H1 (cell line): ENCODE measurements around the gene CCDC28B. TPM values are rescaled to one million over a fixed set of nuclear protein-coding genes. Genes with fewer than 3 reads are reported as not detected.

Experiments
- CTCF ChIA-PET: fragments of 300-600 bp; sonication (Branson Sonifier 250); formaldehyde crosslinking; loops from one replicate; lab custom pipeline; 2021; ENCODE audit not compliant: partially characterized antibody; lab: Charles Lee
- POLR2A ChIA-PET: fragments of 300-600 bp; sonication (Branson Sonifier 250); formaldehyde crosslinking; loops from one replicate; lab custom pipeline; 2021; ENCODE audit warnings: inconsistent platforms; ENCODE audit not compliant: partially characterized antibody; lab: Charles Lee
- DNase-seq, 2 experiments: peaks; one replicate each; pipeline versions ENCODE4 v3.0.0 to v3.0.0-alpha.2; 2010 to 2022; ENCODE audit warnings: low spot score in 2 of 2, low read depth in 1 of 2, mixed read lengths in 1 of 2
- FAIRE-seq: peaks from 2 replicates; lab custom pipeline; 2011; peaks lifted over from hg19 to GRCh38; lab: Jason Lieb, UNC
- H2AFZ ChIP-seq: 2 replicates; pipeline ENCODE4 v1.8.1; 2012; ENCODE audit warnings: low read length, inconsistent platforms
- H2AK5ac ChIP-seq: 2 replicates; pipeline ENCODE4 v1.6.1; 2013; ENCODE audit warnings: low read depth, low read length
- H2BK120ac ChIP-seq: replicated peaks from 2 replicates; pipeline ENCODE3; 2013; ENCODE audit warnings: low read depth, low read length, inconsistent platforms
- H2BK12ac ChIP-seq: 2 replicates; pipeline ENCODE4 v1.6.1; 2013; ENCODE audit warnings: low read depth, low read length
- H2BK15ac ChIP-seq: 2 replicates; pipeline ENCODE4 v1.6.1; 2013; ENCODE audit warnings: low read length
- H2BK20ac ChIP-seq: 2 replicates; pipeline ENCODE4 v1.6.1; 2013; ENCODE audit warnings: low read length
- H2BK5ac ChIP-seq: 2 replicates; pipeline ENCODE4 v1.6.1; 2013; ENCODE audit warnings: low read depth, low read length
- H3K14ac ChIP-seq: 2 replicates; pipeline ENCODE4 v1.6.1; 2013; ENCODE audit warnings: inconsistent platforms; ENCODE audit not compliant: insufficient read length
- H3K18ac ChIP-seq: 2 replicates; pipeline ENCODE4 v1.6.1; 2013; ENCODE audit warnings: low read length; ENCODE audit errors: extremely low read depth
- H3K23ac ChIP-seq: 2 replicates; pipeline ENCODE4 v1.6.1; 2013; ENCODE audit warnings: inconsistent platforms; ENCODE audit not compliant: insufficient read length
- H3K23me2 ChIP-seq: 2 replicates; pipeline ENCODE4 v1.6.1; 2013; ENCODE audit warnings: low read depth, low read length
- H3K27ac ChIP-seq: 2 replicates; pipeline ENCODE4 v1.6.1; 2011; ENCODE audit warnings: low read depth, low read length, inconsistent platforms
- H3K27me3 ChIP-seq, 4 experiments: replicated peaks in 1 of 4; 1 replicate in 1 of 4; 2 replicates in 3 of 4; pipeline versions ENCODE4 v1.6.1 to v1.8.1; 2011 to 2013; ENCODE audit warnings: low read length in 3 of 4, mild to moderate bottlenecking in 3 of 4, inconsistent platforms in 2 of 4, mixed read lengths in 2 of 4, moderate library complexity in 1 of 4; ENCODE audit not compliant: control insufficient read depth in 3 of 4, insufficient read depth in 3 of 4; ENCODE audit errors: extremely low read depth in 1 of 4
- H3K36me3 ChIP-seq, 4 experiments: 2 replicates each; pipeline versions ENCODE4 v1.6.1 to v1.8.1; 2011 to 2013; ENCODE audit warnings: mild to moderate bottlenecking in 4 of 4, low read length in 3 of 4, moderate library complexity in 2 of 4, control low read depth in 1 of 4, inconsistent platforms in 1 of 4; ENCODE audit not compliant: insufficient read depth in 4 of 4, control insufficient read depth in 2 of 4
- H3K4ac ChIP-seq: replicated peaks from 2 replicates; pipeline ENCODE3; 2013; ENCODE audit warnings: low read length, low read depth, mixed read lengths, inconsistent platforms; ENCODE audit not compliant: insufficient read length
- H3K4me1 ChIP-seq, 4 experiments: replicated peaks in 1 of 4; 1 replicate in 1 of 4; 2 replicates in 3 of 4; pipeline versions ENCODE4 v1.6.1 to v1.8.1; 2011 to 2013; ENCODE audit warnings: low read length in 3 of 4, inconsistent platforms in 2 of 4, mixed read lengths in 1 of 4; ENCODE audit not compliant: insufficient read depth in 4 of 4, control insufficient read depth in 3 of 4
- H3K4me2 ChIP-seq, 2 experiments: 2 replicates each; pipeline versions ENCODE4 v1.6.1 to v1.8.1; 2011 to 2013; ENCODE audit warnings: low read depth in 2 of 2, low read length in 2 of 2, control low read depth in 1 of 2, inconsistent platforms in 1 of 2, mild to moderate bottlenecking in 1 of 2; ENCODE audit not compliant: insufficient read depth in 1 of 2
- H3K4me3 ChIP-seq, 4 experiments: fragments of 200-600, 300-600 bp in 1 of 4; sonication (generic), shearing (Covaris generic), sonication (Bioruptor Twin) in 1 of 4; 2 replicates each; pipeline versions ENCODE4 v1.5.1 to v1.8.1; 2011 to 2016; ENCODE audit warnings: low read length in 4 of 4, low read depth in 3 of 4, control low read depth in 2 of 4, inconsistent platforms in 2 of 4, mild to moderate bottlenecking in 2 of 4, mixed read lengths in 1 of 4, moderate library complexity in 1 of 4; ENCODE audit not compliant: insufficient read depth in 2 of 4; ENCODE audit errors: extremely low read depth in 1 of 4
- H3K56ac ChIP-seq: replicated peaks from 2 replicates; pipeline ENCODE3; 2013; ENCODE audit warnings: low read depth, mild to moderate bottlenecking, mixed read lengths, low read length, inconsistent platforms; ENCODE audit not compliant: insufficient read length
- H3K79me1 ChIP-seq: 2 replicates; pipeline ENCODE4 v1.6.1; 2013; ENCODE audit warnings: low read depth, low read length, control low read depth
- H3K79me2 ChIP-seq, 2 experiments: 2 replicates each; pipeline versions ENCODE4 v1.6.1 to v1.8.1; 2012 to 2013; ENCODE audit warnings: low read length in 2 of 2, mild to moderate bottlenecking in 2 of 2, inconsistent platforms in 1 of 2; ENCODE audit not compliant: insufficient read depth in 2 of 2, control insufficient read depth in 1 of 2
- H3K9ac ChIP-seq, 4 experiments: replicated peaks in 1 of 4; 1 replicate in 1 of 4; 2 replicates in 3 of 4; pipeline versions ENCODE4 v1.6.1 to v1.8.1; 2011 to 2013; ENCODE audit warnings: low read depth in 3 of 4, low read length in 3 of 4, control low read depth in 2 of 4, mild to moderate bottlenecking in 2 of 4, moderate library complexity in 2 of 4, inconsistent platforms in 1 of 4; ENCODE audit errors: extremely low read depth in 1 of 4
- H3K9me3 ChIP-seq, 2 experiments: 2 replicates each; pipeline versions ENCODE4 v1.6.1 to v1.8.1; 2012 to 2013; ENCODE audit warnings: mild to moderate bottlenecking in 2 of 2, moderate library complexity in 2 of 2, control low read depth in 1 of 2, inconsistent platforms in 1 of 2, low read depth in 1 of 2, low read length in 1 of 2, mixed read lengths in 1 of 2; ENCODE audit not compliant: insufficient read depth in 2 of 2
- H4K20me1 ChIP-seq, 2 experiments: replicated peaks in 1 of 2; 2 replicates each; pipeline versions ENCODE3 to v1.8.1; 2011 to 2013; ENCODE audit warnings: inconsistent platforms in 2 of 2, low read length in 2 of 2, mild to moderate bottlenecking in 1 of 2; ENCODE audit not compliant: insufficient read depth in 2 of 2, control insufficient read depth in 1 of 2
- H4K5ac ChIP-seq: 2 replicates; pipeline ENCODE4 v1.6.1; 2013; ENCODE audit warnings: low read length, low read depth, mixed read lengths, inconsistent platforms; ENCODE audit not compliant: insufficient read length
- H4K8ac ChIP-seq: 2 replicates; pipeline ENCODE4 v1.8.0; 2013; ENCODE audit warnings: mild to moderate bottlenecking, moderate library complexity, low read length, inconsistent platforms; ENCODE audit not compliant: insufficient read depth; ENCODE audit errors: extremely low read depth
- H4K91ac ChIP-seq: replicated peaks from 2 replicates; pipeline ENCODE3; 2013; ENCODE audit warnings: low read length, mixed read lengths, inconsistent platforms; ENCODE audit not compliant: insufficient read length
- JUN ChIP-seq: IDR thresholded peaks from 2 replicates; pipeline ENCODE4 v1.6.1; 2011; ENCODE audit warnings: low read depth, mild to moderate bottlenecking, improper control_type of control experiment, low read length
- KDM5A ChIP-seq: fragments of 200-600 bp; IDR thresholded peaks from 2 replicates; pipeline ENCODE4 v1.7.1; 2012; ENCODE audit warnings: mild to moderate bottlenecking, low read length, inconsistent platforms, mixed read lengths
- NRF1 ChIP-seq: IDR thresholded peaks from 2 replicates; pipeline ENCODE4 v1.6.1; 2011; ENCODE audit warnings: mild to moderate bottlenecking, low read depth, low read length, improper control_type of control experiment
- RAD21 ChIP-seq, 2 experiments: IDR thresholded peaks in 1 of 2; conservative IDR thresholded peaks in 1 of 2; 2 replicates each; pipeline ENCODE4 v1.6.1; 2011; ENCODE audit warnings: low read depth in 2 of 2, low read length in 2 of 2, improper control_type of control experiment in 1 of 2, inconsistent platforms in 1 of 2, mild to moderate bottlenecking in 1 of 2, moderate library complexity in 1 of 2
- ZNF274 ChIP-seq: IDR thresholded peaks from 2 replicates; pipeline ENCODE4 v1.7.0; 2012; ENCODE audit warnings: low read length, borderline replicate concordance; ENCODE audit errors: extremely low read depth
- WGBS, 2 experiments: shearing (Covaris generic) in 1 of 2; methylation state at CpG; one replicate each; pipeline versions ENCODE4 v1.1.6 to v1.1.7; 2013 to 2015; ENCODE audit warnings: low lambda C conversion rate in 2 of 2, mixed read lengths in 2 of 2, inconsistent platforms in 1 of 2, low coverage in 1 of 2, missing lambda C conversion rate in 1 of 2; ENCODE audit not compliant: insufficient replicate concordance in 2 of 2, insufficient coverage in 1 of 2, insufficient read length in 1 of 2; ENCODE audit errors: extremely low coverage in 1 of 2, missing lambda C conversion rate in 1 of 2; 5-methylcytosine and 5-hydroxymethylcytosine counted together
- polyA plus RNA-seq, 7 experiments: library from polyadenylated mRNA; depleted of rRNA in 3 of 7; stranded (reverse) in 5 of 7; unstranded in 2 of 7; fragments of >200 nt in 5 of 7; fragments of 200-250 nt in 2 of 7; gene quantifications; 1 replicate in 5 of 7; 2 replicates in 1 of 7; 4 replicates in 1 of 7; pipeline versions ENCODE4 v1.2.1 to v1.2.3, GENCODE V29; 2011 to 2013; ENCODE audit warnings: missing spikeins in 2 of 7, mixed read lengths in 2 of 7
- total RNA-seq: library from RNA; stranded (reverse); fragmentation: NEBNext Ultra II Directional; extraction: Animal tissue kit (Norgen Biotek cat#: 25700); gene quantifications from 2 replicates; pipeline ENCODE4 v1.2.1, GENCODE V29; 2021

Gene CCDC28B
- total and polyA plus RNA-seq, 2 of the 8 experiments (the other 6 are each of a cell fraction or from before 2014, with no cell fraction given): 16.7 to 17.1 TPM

DNA sequence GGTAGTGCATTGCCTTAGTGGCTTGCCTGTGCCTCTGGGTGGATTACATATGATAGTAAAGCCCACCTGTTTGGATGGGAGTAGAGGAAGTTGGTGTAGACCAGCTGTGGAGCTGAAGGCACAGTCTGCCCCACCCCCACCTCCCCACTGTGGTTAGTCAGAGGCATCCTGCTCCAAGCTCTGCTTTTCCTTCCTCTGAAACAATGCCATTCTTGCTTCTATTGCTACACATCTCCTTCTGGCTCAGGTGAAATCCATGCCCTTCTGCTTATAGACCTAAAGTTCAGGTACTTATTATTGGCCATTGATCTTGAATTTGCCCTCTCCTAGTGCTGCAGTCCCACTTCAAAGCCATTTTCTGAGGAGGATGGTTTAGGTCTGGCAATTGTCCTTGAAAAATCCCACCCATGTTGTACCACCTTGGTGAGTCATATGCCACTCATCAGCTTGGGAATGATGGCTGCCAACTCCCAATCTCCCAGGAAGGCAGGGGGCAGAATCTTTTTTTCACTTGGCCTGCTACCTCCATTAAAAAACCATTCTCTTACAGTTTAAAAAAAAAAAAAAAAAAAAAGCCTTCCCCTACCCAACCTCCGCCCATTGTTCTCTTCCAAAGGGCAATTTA lies 27.7 kb upstream of the CCDC28B start:
- Histone ChIP-seq H3K9ac (no peak overlapping the region), H3K56ac (no peak overlapping the region), H3K27me3 (no peaks in the 10 kb centered on the region), H2BK20ac (no peak overlapping the region), H2BK120ac (no peak overlapping the region), H3K4me1 (no peaks in the 10 kb centered on the region), H3K79me1 (no peaks in the 10 kb centered on the region; the same call in 1 of the 2 replicates), H3K36me3 (peaks cover 10 to 46% (median 34%) of the 10 kb centered on the region in 4 experiments; a peak in 7 of 8 replicates), H3K79me2 (no peaks in the 10 kb centered on the region), H3K27ac (no peak overlapping the region), H3K18ac (no peak overlapping the region), H3K9me3 (no peaks in the 10 kb centered on the region), H3K4ac (no peak overlapping the region), H3K23ac (no peak overlapping the region), H2AFZ (no peak overlapping the region), H3K14ac (no peak overlapping the region), H4K8ac (no peak overlapping the region), H4K5ac (no peak overlapping the region), H2AK5ac (no peak overlapping the region), H2BK5ac (no peak overlapping the region), H3K4me3 (no peak overlapping the region), H4K20me1 (no peaks in the 10 kb centered on the region), H2BK12ac (no peak overlapping the region), H4K91ac (no peak overlapping the region), H2BK15ac (no peak overlapping the region), H3K4me2 (no peak overlapping the region), H3K23me2 (no peaks in the 10 kb centered on the region)
- DNase-seq (no peak), FAIRE-seq (no peak)
- WGBS, 2 experiments: 86% methylated on average over 1 of the region's 1 CpG; no CpG with 5 or more reads in 1 of the 2 experiments
- CTCF ChIA-PET: no interaction called here
- TF ChIP-seq RAD21 (IDR thresholded peaks at IDR 0.05 in 1 of 2, conservative IDR thresholded peaks at IDR 0.05 in 1 of 2; ENCODE audit: low read depth in 2 of 2, low read length in 2 of 2): no peak
- TF ChIP-seq NRF1: no peak
- no peak for TF ChIP-seq KDM5A
- TF ChIP-seq ZNF274: no peak
- no peak for TF ChIP-seq JUN
- POLR2A ChIA-PET: interaction anchor here (1.0 to 1.6 kb wide), 4 partner anchors 8 to 24 kb away, joined by 3 to 5 read pairs (median 4); no protein-coding TSS in a partner anchor
